GM12878 (cell line): ENCODE measurements around the gene LARGE1. TPM values are rescaled to one million over a fixed set of nuclear protein-coding genes. Genes with fewer than 3 reads are reported as not detected.
A peak's percentile ranks its signal among the peaks of the same experiment; 100 is the strongest.

Experiments
- BACH1 ChIP-seq: fragments of 450-650 bp; IDR thresholded peaks from 2 replicates; pipeline ENCODE4 v1.6.1; 2017; ENCODE audit warnings: mild to moderate bottlenecking, borderline replicate concordance
- CBX5 ChIP-seq: sonication (generic); IDR thresholded peaks from 2 replicates; pipeline ENCODE4 v1.6.1; 2016; ENCODE audit warnings: low read depth, moderate library complexity, mild to moderate bottlenecking, inconsistent platforms
- GABPA ChIP-seq: IDR thresholded peaks from 2 replicates; pipeline ENCODE4 v1.6.1; 2014; ENCODE audit warnings: antibody characterized with exemption, low read depth, mild to moderate bottlenecking, inconsistent platforms
- MTA2 ChIP-seq: fragments of 450-650 bp; IDR thresholded peaks from 2 replicates; pipeline ENCODE4 v1.6.1; 2016; ENCODE audit warnings: low read depth, mild to moderate bottlenecking, moderate library complexity
- PAX5 ChIP-seq: IDR thresholded peaks from 2 replicates; pipeline ENCODE4 v1.6.1; 2011; ENCODE audit warnings: low read depth, low read length, borderline replicate concordance
- RELA ChIP-seq: fragments of 450-650 bp; IDR thresholded peaks from 2 replicates; pipeline ENCODE4 v1.8.0; 2014; ENCODE audit warnings: borderline replicate concordance; ENCODE audit not compliant: partially characterized antibody
- SMAD5 ChIP-seq: IDR thresholded peaks from 2 replicates; pipeline ENCODE4 v1.6.1; 2016; ENCODE audit warnings: antibody characterized with exemption, low read depth
- SUZ12 ChIP-seq: fragments of 200-600 bp; sonication (generic); IDR thresholded peaks from one replicate; pipeline ENCODE4 v1.6.1; 2018; ENCODE audit warnings: antibody characterized with exemption, mild to moderate bottlenecking; ENCODE audit not compliant: unreplicated experiment
- polyA plus RNA-seq, 11 experiments: library from polyadenylated mRNA; depleted of rRNA in 4 of 11; unstranded in 6 of 11; stranded (reverse) in 5 of 11; fragments of >200 nt; fragmentation: Nextera tagmentation in 4 of 11; fragmentation: Illumina TruSeq in 1 of 11; extraction: Ambion mirVana in 4 of 11; extraction: Trizol in 1 of 11; gene quantifications; 1 replicate in 1 of 11; 2 replicates in 10 of 11; pipeline versions ENCODE4 v1.2.1 to v1.2.3, GENCODE V29; 2011 to 2016; ENCODE audit warnings: inconsistent platforms in 2 of 11, missing spikeins in 2 of 11, low read depth in 1 of 11
- total RNA-seq, 4 experiments: library from RNA; depleted of rRNA in 3 of 4; stranded (reverse); fragments of >200 nt in 3 of 4; fragmentation: Illumina TruSeq in 1 of 4; extraction: Trizol in 1 of 4; gene quantifications; 2 replicates each; pipeline versions ENCODE4 v1.2.1 to v1.2.3, GENCODE V29; 2013 to 2021
- TF ChIP-seq, protein P1 (sequence below): fragments of 450-650 bp; IDR thresholded peaks from 2 replicates; pipeline ENCODE4 v1.6.1; 2016; ENCODE audit warnings: mild to moderate bottlenecking
- TF ChIP-seq, protein P2 (sequence below): fragments of 450-650 bp; formaldehyde crosslinking; IDR thresholded peaks from 2 replicates; pipeline ENCODE4 v1.4.0; 2022; ENCODE audit warnings: mild to moderate bottlenecking, moderate library complexity
- TF ChIP-seq, protein P3 (sequence below): fragments of 150-350 bp; IDR thresholded peaks from 2 replicates; pipeline ENCODE4 v1.6.1; 2016; ENCODE audit warnings: low read depth, low read length

Gene LARGE1
- total and polyA plus RNA-seq, 10 of the 15 experiments (the other 5 are each of a cell fraction or from before 2014, with no cell fraction given): 3.2 to 41.4 (median 17.3) TPM

DNA sequence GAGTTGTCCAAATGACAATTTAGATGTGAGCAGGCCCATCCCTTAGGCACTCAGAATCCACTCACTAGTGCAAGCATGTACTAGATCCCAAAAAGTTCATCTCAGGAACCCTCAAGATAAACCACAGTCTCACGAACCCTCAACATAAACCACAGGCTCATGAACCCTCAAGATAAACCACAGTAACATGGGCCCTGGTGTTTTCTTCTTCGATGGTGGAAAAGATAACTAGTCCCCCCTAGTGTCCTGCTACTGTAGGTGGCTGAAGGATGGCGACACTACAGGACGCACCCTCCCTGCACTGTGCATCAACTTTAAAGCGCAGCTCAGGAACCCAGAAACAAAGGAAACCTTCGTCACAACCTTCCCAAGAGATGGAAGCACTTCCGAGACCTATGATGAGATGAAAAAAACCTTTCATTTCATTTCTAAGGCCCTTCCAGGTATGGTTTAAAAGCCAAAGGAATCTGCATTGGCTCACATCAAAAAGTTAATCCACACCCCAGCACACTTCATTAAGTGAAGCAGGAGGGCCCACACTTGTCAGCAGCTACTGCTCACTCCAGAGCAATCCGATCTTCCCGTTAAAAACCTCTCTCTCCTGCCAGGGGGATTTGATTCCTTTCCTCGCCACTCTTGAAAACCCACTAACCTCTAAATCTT is 2.4 kb downstream of the LARGE1 start (continued):
- no peak for TF ChIP-seq BACH1
- TF ChIP-seq RELA: no peak
- no peak for TF ChIP-seq SUZ12
- TF ChIP-seq, protein P1, sequence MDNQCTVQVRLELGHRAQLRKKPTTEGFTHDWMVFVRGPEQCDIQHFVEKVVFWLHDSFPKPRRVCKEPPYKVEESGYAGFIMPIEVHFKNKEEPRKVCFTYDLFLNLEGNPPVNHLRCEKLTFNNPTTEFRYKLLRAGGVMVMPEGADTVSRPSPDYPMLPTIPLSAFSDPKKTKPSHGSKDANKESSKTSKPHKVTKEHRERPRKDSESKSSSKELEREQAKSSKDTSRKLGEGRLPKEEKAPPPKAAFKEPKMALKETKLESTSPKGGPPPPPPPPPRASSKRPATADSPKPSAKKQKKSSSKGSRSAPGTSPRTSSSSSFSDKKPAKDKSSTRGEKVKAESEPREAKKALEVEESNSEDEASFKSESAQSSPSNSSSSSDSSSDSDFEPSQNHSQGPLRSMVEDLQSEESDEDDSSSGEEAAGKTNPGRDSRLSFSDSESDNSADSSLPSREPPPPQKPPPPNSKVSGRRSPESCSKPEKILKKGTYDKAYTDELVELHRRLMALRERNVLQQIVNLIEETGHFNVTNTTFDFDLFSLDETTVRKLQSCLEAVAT: peak; percentile 72
- TF ChIP-seq PAX5: no peak
- TF ChIP-seq, protein P2, sequence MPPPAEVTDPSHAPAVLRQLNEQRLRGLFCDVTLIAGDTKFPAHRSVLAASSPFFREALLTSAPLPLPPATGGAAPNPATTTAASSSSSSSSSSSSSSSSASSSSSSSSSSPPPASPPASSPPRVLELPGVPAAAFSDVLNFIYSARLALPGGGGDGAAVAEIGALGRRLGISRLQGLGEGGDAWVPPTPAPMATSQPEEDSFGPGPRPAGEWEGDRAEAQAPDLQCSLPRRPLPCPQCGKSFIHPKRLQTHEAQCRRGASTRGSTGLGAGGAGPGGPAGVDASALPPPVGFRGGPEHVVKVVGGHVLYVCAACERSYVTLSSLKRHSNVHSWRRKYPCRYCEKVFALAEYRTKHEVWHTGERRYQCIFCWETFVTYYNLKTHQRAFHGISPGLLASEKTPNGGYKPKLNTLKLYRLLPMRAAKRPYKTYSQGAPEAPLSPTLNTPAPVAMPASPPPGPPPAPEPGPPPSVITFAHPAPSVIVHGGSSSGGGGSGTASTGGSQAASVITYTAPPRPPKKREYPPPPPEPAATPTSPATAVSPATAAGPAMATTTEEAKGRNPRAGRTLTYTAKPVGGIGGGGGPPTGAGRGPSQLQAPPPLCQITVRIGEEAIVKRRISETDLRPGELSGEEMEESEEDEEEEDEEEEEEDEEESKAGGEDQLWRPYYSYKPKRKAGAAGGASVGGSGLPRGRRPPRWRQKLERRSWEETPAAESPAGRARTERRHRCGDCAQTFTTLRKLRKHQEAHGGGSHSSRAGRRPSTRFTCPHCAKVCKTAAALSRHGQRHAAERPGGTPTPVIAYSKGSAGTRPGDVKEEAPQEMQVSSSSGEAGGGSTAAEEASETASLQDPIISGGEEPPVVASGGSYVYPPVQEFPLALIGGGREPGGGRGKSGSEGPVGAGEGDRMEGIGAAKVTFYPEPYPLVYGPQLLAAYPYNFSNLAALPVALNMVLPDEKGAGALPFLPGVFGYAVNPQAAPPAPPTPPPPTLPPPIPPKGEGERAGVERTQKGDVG (CRISPR knock-in tag): no peak
- TF ChIP-seq, protein P3, sequence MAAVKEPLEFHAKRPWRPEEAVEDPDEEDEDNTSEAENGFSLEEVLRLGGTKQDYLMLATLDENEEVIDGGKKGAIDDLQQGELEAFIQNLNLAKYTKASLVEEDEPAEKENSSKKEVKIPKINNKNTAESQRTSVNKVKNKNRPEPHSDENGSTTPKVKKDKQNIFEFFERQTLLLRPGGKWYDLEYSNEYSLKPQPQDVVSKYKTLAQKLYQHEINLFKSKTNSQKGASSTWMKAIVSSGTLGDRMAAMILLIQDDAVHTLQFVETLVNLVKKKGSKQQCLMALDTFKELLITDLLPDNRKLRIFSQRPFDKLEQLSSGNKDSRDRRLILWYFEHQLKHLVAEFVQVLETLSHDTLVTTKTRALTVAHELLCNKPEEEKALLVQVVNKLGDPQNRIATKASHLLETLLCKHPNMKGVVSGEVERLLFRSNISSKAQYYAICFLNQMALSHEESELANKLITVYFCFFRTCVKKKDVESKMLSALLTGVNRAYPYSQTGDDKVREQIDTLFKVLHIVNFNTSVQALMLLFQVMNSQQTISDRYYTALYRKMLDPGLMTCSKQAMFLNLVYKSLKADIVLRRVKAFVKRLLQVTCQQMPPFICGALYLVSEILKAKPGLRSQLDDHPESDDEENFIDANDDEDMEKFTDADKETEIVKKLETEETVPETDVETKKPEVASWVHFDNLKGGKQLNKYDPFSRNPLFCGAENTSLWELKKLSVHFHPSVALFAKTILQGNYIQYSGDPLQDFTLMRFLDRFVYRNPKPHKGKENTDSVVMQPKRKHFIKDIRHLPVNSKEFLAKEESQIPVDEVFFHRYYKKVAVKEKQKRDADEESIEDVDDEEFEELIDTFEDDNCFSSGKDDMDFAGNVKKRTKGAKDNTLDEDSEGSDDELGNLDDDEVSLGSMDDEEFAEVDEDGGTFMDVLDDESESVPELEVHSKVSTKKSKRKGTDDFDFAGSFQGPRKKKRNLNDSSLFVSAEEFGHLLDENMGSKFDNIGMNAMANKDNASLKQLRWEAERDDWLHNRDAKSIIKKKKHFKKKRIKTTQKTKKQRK: no peak
- TF ChIP-seq CBX5: no peak
- TF ChIP-seq GABPA: no peak
- TF ChIP-seq SMAD5: no peak
- TF ChIP-seq MTA2: 0 out of 2 replicates have a peak, but pooled peaks have one; percentile 27
